Body of pancreas (tissue), 4 donors: ENCODE measurements around the gene MCTP1.

ENCODE experiments used
- POLR2A ChIP-seq, 3 donors: fragments of 450-650 bp; IDR thresholded peaks; one replicate each; pipeline ENCODE4 v1.6.1; 2016; ENCODE audit warnings: antibody characterized with exemption in 3 of 3, mild to moderate bottlenecking in 2 of 3
- TF ChIP-seq, protein P1 (sequence below), 7 experiments: fragments of 450-650 bp in 4 of 7; fragments of 200-600 bp in 3 of 7; sonication (generic) in 3 of 7; IDR thresholded peaks; one replicate each; pipeline ENCODE4 v1.5.1; 2016 to 2019; ENCODE audit warnings: antibody characterized with exemption in 7 of 7

GRCh38 chr5:95090774-95091173 lies 194.1 kb downstream of the MCTP1 start:
- TF ChIP-seq, protein P1, sequence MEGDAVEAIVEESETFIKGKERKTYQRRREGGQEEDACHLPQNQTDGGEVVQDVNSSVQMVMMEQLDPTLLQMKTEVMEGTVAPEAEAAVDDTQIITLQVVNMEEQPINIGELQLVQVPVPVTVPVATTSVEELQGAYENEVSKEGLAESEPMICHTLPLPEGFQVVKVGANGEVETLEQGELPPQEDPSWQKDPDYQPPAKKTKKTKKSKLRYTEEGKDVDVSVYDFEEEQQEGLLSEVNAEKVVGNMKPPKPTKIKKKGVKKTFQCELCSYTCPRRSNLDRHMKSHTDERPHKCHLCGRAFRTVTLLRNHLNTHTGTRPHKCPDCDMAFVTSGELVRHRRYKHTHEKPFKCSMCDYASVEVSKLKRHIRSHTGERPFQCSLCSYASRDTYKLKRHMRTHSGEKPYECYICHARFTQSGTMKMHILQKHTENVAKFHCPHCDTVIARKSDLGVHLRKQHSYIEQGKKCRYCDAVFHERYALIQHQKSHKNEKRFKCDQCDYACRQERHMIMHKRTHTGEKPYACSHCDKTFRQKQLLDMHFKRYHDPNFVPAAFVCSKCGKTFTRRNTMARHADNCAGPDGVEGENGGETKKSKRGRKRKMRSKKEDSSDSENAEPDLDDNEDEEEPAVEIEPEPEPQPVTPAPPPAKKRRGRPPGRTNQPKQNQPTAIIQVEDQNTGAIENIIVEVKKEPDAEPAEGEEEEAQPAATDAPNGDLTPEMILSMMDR (IDR thresholded peaks at IDR 0.05) = no peak
- no peak for TF ChIP-seq POLR2A (IDR thresholded peaks at IDR 0.05)
